ENCODE data around the gene TMEM242. TPM values are rescaled to one million over a fixed set of nuclear protein-coding genes. Genes with fewer than 3 reads are reported as not detected.

Gene TMEM242
- total and polyA plus RNA-seq, 2 of the 8 experiments (the other 6 are each of a cell fraction or from before 2014, with no cell fraction given) = 2.4 to 9.0 TPM

DNA sequence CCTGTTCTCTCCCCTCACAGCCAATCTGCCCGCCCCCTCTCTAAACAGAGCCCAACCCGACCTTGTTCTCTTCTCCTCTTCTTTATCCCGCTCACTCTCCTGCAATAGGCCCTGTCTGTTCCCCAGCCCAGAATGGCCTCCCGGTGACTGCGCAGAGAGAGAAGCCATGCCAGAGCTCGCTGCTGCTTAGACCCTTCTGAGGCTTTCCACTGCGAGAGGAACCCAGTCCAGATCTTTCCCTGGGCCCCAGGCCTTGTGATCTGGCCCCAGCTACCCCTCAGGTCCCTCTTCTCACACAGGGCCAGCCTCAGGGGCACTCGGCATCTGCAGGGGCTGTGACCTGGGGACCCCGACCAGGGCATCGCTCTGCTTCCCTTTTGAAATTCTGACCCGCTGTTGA is 58.1 kb downstream of the TMEM242 start (continued):
- TF ChIP-seq CTCF (IDR thresholded peaks at IDR 0.05; ENCODE audit: control extremely low read depth in 1 of 3, insufficient read depth in 1 of 3, low read depth in 1 of 3, low read length in 3 of 3) (no peak), TEAD4 (IDR thresholded peaks at IDR 0.05; ENCODE audit: low read depth, low read length) (no peak), POLR2A (IDR thresholded peaks at IDR 0.05; ENCODE audit: control extremely low read depth in 1 of 2, low read depth in 2 of 2, low read length in 2 of 2) (no peak)

Measured in H1 (cell line).